RPMI7951 (cell line): ENCODE data around the gene AVPR2. TPM values are rescaled to one million over a fixed set of nuclear protein-coding genes. Genes with fewer than 3 reads are reported as not detected.

Experiments
- DNase-seq: peaks from one replicate; pipeline ENCODE4 v3.0.0-alpha.2; 2012; ENCODE audit warnings: low read depth
- total RNA-seq: library from RNA; depleted of rRNA; stranded (reverse); fragments of >200 nt; shearing (Covaris generic); gene quantifications from 2 replicates; pipeline ENCODE4 v1.2.3, GENCODE V29; 2014; rRNA removed

AVPR2 gene
- total RNA-seq = 0.20 TPM in 1 of 2 replicates, not detected in the other

DNA sequence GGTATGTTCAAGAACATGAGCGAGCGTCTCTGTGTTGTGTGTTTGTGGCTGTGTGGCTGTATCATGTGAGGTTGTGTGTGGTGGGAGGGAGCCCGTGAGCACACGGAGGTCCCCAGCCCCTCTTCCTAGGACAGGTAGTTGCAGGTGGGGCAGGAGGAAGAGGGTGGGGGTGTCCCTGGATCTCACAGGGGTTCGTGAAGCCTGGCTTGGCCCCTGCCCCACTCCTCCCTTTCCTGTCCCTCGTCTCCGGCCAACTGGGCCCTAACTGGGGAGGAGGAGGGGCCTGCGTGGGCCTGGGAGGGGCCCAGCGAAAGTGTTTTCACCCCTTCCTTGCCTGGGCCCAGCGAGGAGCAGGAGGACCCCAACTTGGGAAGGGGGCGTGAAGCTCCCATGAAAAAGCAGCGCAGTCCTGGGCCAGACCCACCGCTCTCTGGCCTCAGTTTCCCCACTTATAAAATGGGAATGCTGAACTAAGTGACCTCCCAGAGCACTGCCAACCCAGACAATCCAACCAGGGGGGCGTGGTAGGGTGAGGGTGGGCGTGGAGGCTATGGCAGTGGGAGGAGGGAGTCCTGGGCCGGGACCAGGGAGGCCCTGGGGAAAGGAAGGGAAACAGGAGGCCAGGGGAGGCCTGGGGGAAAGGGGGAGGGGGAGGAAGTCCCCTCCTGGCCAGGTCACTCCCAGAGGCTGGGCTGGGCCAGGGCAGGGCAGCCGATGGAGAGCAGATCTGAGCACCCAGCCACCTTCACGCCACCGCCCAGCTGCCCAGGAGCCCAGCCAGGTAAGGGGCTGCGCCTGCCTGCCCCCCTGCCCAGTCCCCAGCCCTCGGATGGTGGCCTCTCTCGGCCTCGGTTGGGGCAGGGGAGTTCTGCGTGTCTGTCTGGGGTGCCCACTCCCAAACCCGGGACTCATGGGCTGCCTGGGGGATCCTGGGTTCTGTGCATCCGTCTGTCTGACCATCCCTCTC, at the start of gene AVPR2:
TSS of gene AVPR2 (plus strand) at position 683 of the 967 bp plus-strand sequence. CDS start 473 bp downstream, outside the sequence.
- no peak for DNase-seq

DNA sequence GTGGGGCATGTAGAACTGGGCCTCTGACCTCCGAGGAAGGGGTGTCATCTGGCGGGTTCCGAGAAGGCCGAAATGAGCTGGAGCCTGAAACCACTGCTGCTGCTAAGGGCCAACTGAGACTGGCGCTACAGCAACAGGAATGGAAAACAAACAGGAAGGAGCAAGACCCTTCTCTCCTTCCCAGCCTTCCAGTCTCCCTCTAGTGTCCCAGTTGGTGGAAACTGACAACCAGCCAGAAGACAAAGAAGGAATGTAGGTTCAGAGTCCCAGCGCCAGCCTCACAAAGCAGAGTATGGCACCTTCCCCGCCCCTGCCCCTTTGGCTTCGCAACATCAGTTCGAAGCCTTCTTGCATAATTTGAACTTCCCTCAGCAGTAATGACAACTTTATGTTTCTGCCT, 49.8 kb upstream of the AVPR2 start:
- DNase-seq = no peak

DNA sequence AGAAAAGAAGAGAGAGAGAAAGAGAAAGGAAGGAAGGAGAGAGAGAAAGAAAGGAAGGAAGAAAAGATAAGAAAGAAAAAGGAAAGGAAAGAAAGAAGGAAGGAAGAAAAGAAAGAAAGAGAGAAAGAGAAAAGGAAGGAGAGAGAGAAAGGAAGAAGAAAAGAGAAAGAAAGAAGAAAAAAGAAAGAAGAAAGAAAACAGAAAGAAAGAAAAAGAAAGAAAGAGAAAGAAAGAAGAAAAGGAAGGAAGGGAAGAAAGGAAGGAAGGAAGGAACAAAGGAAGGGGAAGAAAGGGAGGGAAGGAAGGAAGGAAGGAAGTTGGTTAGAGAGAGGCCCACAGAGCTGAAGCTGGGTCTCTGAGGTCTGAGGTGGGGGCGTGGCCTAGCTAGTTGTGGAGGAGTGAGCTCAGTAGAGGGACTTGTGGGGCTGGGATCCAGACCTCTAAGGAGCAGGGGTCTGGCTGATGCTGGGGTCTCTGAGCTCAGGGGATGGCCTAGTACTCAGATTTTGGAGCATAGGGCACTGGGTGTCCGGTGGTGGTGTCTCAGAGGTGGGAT, 47.0 kb upstream of the AVPR2 start:
- DNase-seq = no peak

DNA sequence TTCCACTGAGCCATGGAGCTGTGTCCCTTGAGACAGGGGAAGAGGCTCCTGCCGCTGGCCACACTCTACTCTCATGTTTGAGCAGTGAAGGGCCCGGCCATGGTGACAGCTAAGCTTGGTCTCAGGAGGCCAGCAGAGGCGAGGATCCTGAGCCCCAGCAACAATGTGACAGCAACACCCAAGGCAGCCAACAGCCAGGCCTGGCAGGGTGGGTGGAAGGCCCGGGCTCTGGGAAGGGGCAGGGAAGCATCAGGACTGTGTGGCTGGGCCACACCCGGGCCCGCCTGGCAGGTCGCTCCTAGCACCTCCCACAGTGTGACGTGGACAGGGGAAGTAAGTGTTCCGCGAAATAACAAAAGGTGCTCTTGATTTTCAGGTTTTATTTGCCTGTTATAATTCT, 43.3 kb upstream of the AVPR2 start:
- DNase-seq = no peak

DNA sequence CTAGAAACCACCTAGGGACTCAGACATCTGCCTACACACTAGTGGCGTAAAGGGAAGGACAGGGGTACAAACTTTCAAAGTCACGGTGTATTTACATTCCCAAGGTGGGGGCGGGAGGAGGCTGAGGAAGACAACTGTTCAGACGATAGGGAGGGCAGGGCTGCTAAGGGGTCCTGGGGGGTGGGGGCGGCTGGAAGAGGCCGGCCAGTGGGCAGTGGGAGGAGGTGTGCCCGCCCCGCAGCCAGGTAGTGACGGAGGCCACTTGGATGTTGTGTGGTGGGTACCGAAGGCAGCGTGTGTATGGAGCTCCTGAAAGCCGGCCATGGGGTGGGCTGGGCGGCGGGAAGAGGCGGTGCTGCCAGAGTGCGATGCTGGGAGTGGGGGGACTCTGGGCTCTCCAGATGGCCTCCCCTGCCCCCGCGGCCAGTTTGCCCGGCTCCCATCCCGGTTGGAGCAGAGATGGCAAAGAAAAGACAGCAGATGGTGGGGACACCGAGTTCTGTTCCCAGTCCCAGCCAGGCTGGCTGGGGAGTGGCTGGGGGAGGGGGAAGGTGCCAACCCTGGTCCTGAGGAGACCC, 42.7 kb upstream of the AVPR2 start:
- no peak for DNase-seq

DNA sequence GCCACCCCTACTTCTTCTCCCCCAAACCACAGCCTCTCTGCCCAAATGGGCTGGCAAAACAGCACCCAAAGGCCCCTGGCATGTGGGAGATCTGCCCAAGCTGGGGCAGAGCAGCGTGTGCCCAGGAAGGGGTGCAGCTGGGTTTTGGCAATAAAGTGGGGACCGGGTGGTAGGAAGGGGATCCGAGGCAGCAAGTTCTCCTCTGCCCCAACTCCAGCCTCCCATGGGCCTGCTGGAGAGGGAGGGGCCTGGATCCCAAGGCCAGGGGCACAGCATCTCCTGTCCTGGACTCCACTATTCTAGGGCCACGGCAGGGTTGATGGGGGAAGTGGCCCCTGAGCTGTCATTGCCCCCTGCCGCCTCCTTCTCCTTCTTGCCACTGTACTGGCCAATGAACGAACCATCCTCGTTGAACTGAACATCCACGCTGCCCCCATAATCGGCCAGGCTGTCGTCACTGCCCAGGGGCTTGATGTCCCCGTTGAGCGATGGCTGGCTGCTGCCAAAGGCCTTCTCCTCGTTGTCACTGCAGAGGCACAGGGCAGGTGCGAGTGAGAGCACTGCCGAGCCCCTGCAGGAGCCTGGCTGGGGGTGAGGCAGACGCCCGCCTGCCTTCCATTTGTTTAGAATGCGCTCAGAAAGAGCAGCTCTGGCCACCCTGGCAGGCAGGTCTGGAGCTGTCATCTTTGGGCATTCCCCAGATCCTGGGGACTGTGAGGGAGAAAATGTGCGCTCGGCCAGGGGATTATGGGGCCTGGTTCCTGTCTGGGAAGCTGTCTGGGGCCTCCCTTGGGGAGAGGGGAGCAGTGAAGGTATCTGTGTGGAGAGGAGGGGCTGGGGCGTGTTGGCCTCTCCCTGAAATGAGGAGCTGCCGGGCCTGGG, 41.9 kb upstream of the AVPR2 start:
- no peak for DNase-seq

DNA sequence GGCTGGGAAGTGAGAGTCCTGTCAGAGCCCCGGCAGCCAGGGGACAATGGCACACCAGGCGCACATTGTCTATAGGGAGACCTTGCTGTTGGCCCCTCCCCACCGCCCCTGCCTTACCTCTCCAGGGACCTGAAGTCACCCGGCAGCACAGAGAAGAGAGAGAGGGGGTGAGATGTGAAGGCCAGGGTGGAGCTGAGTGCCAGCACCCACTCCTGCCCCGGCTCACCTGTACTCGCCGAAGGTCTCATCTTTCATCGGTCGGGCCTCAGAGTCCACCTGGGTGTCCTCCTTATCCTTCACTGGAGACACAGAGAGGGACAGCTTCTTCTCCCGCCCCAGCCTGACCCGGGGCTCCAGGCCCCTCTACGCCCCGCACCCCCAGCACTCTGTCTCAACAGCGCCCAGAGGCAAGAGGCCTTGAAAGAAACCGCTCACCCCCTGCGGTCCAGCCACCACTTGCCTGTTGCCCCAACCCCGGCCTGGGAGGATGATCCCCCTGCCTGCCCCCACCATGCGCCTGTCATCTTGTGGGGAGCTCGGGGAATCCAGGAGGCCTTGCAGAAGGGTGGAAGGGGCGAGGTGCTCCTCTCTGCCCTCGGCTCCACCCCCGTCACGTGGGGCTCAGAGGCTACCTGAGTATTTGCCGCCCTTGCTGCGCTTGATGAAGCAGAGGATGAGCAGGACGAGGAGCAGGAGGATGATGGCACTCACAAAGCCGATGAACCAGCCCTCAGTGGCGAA, 41.1 kb upstream of the AVPR2 start:
- no peak for DNase-seq

DNA sequence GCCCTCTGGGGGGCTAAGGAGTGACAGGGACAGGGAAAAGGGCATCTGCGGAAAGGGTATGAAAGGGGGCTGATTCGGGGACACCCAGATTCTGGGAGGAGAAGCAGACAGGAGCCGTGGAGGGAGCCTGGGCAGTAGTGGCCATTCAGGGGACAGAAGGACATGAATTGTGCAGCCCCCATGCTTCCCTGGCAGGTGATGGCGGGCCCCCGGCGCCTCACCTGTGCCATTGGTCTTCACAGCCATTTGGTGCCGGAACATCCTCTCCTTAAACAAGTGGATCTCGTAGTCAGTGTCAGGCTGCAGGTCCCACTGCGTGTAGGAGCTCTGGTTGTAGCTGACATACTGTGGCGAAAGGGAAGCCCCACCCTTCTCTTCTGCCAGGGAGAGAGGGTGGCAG, 40.4 kb upstream of the AVPR2 start:
- no peak for DNase-seq

DNA sequence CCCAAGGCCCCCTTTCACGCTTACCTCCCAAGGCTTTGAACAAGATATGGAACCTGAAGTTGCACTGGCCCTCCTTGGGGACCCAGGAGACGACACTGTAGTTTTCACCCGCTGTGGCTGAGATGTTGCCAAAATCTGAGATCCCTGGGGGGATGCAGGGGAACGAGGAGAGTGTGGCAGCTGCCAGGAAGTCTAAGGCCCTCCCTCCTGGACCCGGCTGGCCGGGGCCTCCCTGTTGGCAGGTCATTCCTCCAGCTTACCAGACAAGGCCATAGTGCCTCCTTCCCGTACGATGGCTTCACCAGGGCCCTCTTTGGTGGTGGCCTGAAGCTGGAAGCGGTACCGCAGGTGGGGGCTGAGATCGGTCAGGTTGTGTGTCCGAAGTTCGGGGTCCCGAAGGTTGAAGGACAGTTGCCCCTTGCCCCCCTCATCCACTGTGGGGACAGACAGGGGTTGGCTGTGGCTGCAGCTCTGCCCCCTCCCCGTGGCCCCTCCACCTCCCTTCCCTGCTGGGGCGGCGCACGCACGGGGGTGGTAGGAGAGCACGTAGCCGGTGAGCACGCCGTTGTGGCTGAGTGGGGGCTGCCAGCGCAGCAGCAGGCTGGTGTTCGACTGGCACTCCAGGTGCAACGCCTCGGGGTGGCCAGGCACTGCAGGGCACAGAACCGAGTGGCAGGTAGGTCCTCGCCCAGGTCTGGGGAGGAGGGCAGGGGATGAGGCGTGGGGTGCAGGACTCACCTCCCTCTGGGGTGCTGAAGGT, 39.7 kb upstream of the AVPR2 start:
- DNase-seq = no peak

DNA sequence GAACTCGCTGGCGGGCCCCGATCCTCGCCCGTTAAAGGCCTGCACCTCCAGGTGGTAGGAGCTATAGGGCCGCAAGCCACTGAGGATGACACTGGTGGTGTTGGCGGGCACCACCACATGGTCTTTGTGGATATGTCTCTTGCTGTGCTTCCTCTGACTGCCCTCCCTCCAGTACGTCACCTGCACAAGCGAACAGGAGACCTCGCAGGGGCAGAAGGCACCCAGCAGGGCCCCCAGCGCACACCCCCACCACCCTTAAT, 39.2 kb upstream of the AVPR2 start:
- DNase-seq = no peak

DNA sequence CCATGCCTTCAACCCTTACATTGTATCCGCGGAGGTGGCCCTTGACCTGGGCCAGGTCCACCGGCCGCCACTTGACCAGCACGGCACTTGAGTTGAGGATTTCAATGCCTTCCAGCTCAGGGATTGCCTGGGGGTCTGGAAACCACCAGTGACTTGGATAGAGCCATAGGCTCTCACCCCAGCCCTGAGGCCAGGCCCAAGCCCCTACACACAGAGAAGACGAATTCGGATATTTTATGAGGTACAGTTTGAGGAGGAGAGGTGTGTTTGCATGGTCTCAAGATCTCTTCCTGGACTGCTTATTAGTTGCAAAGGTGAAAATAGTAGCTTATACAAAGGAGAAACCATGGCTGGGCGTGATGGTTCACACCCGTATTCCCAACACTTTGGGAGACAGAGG, 38.8 kb upstream of the AVPR2 start:
- DNase-seq = no peak

DNA sequence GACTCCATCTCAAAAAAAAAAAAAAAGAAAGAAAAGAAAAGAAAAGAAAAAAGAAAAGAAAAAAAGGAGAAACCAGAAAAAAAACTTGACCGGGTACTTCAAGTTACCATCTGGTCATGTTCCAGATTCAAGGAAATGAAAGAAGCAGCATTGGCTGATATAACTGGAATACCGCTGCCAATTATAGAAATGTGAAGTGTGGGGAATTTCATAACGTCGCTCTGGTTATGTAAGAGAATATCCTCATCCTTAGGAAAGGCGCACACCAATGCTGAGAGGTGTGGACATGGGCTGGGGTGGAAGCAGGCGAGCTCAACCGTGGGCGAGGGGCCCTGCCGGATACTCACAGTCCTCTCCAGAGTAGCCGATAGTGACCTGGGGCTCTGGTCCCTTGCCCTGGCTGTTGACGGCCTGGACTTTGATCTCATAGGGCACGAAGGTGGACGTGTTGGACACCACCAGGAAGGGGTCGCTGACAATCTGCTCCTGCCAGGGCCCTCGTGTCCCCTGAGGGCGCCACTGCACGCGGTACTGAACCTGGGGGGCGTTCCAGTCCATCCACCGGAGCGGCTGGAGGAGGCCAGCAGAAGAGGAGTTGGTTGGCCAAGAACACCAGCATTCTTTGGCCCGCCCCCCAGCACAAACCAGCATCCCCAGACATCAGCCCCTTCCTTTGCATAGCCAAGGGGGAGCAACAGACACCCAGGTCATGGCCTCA, 38.0 kb upstream of the AVPR2 start:
- DNase-seq = no peak

DNA sequence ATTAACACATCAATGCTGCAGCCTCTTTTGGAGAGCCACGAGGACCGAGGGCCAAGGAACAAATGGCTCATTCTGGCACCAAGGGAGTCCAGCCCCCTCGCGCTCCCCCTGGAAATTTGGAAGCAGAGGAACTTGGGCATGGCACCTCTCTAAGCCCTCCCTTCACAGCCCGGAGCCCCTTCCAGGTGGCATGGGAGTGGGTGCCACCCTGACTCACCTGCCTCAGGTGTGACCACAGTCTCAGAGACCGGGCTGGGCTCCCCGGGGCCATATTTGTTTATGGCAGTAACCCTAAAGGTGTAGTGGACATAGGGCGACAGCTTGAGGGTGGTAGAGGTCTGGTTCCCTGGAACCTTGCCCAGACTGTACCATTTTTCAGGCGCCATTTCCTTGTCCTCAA, 37.3 kb upstream of the AVPR2 start:
- no peak for DNase-seq

DNA sequence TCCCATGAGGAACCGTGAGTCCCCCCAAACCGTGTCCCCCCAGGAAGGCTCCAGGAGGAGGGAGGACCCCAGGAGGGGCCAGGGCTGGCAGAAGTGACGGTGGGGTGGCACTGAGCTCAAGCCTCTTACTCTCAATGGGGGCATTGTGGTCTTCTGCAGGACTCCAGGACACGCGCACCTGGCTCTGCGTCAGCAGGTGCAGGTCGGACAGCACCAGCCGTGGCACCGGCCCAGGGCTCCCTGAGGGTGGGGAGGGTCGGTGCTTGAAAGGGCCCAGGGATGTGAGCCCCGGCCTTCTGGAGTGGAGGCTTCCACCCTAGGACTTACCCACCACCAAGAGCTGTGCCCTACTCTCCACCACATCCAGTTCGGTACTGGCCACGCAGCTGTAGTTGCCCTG, 36.8 kb upstream of the AVPR2 start:
- DNase-seq = no peak

DNA sequence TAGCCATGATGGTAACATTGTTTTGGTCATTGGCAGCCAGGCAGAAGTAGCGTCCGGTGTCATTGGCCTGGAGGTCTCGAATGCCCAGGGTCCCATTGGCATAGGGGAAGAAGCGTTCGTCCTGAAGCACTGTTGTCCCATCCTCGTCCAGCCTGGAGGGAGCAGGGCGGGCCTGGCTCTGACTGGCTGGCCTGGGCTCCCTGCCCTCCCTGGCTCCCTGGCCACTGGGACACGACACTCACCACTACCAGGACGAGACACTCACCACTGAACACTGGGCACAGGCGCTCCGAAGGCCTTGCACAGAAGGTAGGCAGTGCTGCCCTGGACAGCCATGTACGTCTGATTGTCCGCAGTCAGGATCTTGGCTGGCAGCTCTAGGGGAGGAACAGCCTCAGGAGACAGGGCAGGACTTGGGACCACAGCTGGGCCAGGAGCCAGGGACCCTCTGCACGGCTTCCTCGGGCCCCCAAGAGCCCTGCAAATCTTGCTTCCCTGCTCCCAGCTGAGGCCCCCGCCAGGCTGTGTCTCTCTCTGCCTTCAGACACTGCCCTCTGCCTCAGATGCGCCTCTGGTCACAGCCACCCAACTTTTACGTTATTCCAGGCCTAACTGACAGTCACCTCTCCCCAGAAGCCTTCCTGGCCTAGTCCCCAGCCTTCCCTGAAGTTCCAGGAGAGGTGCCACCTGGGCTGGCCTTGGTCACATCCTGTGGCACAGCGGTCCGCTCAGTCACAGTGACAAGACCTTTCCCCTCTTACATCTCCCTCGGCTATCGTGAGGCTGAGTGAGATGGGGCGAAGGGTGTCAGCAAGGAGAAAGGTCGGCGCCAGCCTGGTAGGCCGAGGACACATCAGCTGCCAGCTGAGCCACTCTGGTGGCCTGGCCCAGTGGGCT, 35.6 kb upstream of the AVPR2 start:
- no peak for DNase-seq

DNA sequence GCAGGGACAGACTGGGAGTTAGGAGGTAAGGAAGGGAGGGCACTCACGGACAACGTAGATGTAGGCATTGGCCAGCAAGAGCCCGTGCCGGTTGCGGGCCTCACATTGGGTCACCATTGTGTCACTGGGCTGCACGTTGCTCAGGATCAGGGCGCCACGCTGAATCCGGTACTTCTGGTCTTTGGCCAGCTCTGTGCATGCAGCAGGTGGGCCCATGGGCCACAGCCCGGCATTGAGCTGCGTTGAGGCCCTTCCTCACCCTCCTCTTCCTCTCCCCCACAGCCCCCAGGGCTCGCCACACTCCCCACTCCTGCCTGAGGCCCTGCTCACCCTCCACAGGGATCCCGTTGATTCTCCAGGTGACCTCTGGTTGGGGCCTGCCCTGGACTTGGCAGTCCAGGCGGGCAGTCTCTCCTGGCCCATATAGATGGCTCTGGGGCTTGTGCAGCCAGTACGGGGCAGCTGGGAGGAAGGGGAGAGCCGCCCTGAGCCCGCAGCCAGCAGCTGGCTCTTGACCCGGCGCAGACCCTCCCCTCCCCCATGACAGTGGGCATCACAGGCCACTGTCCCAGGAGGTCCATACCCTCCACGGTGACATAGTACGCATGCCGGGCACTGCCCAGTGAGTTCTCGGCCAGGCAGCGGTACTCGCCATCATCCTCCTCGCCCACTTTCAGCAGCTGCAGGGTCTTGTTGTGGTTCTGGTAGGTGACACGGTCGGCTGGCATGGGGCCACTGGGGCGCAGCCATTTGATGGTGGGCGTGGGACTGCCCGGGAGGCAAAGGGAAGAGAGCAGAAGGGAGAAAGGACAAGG, 34.8 kb upstream of the AVPR2 start:
- no peak for DNase-seq

DNA sequence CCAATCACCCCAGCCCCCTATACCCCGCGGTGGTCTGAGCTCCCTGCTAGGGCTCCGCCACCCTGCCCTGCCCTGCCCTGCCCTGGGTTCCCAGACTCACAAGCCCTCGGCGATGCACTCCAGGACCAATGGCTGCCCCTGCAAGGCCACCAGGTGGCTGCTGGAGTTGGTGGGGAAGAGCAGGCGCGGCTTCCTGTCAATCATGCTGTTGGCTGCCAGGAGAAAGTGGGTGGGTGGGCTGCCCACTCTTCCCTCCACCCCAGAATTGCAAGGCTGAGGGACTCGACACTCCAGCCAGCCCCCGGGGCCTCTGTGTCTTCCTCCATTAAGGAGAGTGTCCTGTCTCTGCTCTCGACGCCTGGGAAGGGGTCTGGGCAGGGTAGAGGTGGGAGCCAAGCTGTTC, 34.2 kb upstream of the AVPR2 start:
- no peak for DNase-seq

DNA sequence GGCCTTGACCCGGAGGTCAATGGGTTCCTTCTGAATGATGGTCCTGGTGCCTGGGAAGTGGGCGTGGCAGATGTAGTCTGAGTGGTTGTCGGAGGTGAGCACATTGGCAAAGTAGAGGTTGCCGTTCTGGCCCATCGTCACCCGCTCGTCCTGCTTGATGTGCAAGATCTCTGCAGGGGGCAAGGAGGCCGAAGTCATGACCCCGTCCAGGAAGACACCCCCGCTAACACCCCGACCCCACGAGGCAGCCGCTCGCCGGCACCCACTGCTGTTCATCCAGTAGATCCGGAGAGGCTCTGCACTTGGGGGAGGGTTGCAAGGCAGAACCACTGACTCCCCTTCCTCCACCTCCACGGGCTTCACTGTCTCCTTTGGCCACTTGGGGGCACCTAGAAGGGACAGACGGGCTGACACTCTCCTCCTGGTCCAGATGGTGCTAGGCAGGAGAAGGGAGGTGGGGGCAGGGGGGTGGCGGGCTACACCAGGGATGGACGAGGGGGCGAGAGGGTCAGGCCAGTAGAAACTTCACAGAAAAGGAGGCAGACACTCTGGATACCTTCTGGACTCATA, 33.6 kb upstream of the AVPR2 start:
- no peak for DNase-seq
